IPS-15b (cell line): ENCODE results near the gene AQP1.

Source experiments
- H3K27me3 ChIP-seq: one replicate; pipeline ENCODE4 v1.6.1; 2013; ENCODE audit warnings: low read length; ENCODE audit not compliant: control insufficient read depth, insufficient read depth
- H3K36me3 ChIP-seq: one replicate; pipeline ENCODE4 v1.6.1; 2013; ENCODE audit warnings: low read length; ENCODE audit not compliant: control insufficient read depth, insufficient read depth
- H3K4me1 ChIP-seq: one replicate; pipeline ENCODE4 v1.6.1; 2013; ENCODE audit warnings: mild to moderate bottlenecking, low read length; ENCODE audit not compliant: control insufficient read depth, insufficient read depth
- H3K4me3 ChIP-seq: one replicate; pipeline ENCODE4 v1.5.1; 2013; ENCODE audit warnings: low read depth, low read length
- H3K9ac ChIP-seq: one replicate; pipeline ENCODE4 v1.6.1; 2013; ENCODE audit warnings: low read depth, mild to moderate bottlenecking, low read length
- H3K9me3 ChIP-seq: one replicate; pipeline ENCODE4 v1.6.1; 2013; ENCODE audit warnings: mild to moderate bottlenecking, low read length; ENCODE audit not compliant: control insufficient read depth, insufficient read depth

AQP1 gene

DNA sequence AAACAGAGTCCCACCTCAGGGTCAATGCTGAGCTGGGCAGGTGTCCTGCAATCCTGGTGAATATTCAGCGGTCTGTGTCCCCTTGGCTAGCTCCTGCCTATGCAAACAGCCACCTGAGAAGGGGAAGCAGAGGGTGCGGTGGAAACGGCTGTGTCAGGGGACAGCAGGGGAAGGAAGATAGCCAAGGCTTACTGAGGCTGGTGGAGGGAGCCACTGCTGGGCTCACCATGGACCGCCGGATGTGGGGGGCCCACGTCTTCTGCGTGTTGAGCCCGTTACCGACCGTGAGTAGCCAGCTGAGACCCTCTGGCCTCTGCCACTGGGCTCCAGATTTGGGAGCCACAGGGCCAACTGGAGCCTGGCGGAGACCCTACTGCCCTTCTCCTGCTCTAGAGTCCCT lies 52.2 kb downstream of the AQP1 start, which contains the start of gene GHRHR:
GHRHR (plus strand) TSS at position 112 of the 400 bp plus-strand sequence; CDS start at position 228, 116 bp downstream.
- H3K4me1 ChIP-seq, result no peaks in the 10 kb centered on the region
- H3K36me3 ChIP-seq, result no peaks in the 10 kb centered on the region
- no peak within 1 kb of the TSS for H3K4me3 ChIP-seq

DNA sequence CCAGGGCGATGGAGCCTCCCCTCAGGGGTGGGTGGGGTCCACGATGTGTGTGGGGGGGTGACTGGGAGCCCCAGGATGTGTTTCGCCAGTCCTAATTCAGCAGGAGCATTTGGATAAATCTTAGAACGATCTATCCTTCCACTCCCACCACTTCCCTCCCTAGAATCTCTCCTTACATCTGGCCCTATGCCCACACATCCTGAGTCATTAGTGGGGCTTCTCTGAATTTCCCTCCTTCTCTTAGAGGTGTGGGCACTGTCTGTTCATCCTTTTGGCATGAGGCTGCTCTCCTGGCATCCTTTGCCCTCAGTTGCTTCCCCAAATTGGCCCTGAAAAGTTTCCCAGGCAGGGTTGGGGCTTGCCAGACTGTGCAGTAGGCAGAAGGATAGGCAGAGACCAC lies 53.7 kb downstream of the AQP1 start:
- Histone ChIP-seq H3K36me3 (no peaks in the 10 kb centered on the region), H3K9me3 (no peaks in the 10 kb centered on the region), H3K4me1 (no peaks in the 10 kb centered on the region), H3K9ac (no peak overlapping the region), H3K27me3 (no peaks in the 10 kb centered on the region), H3K4me3 (no peak overlapping the region)

More for the DNA sequence above, 52.2 kb downstream of the AQP1 start, which contains the start of gene GHRHR:
- no peaks in the 10 kb centered on the region for H3K27me3 ChIP-seq
- H3K9me3 ChIP-seq, result no peaks in the 10 kb centered on the region
- no peak within 1 kb of the TSS for H3K9ac ChIP-seq

DNA sequence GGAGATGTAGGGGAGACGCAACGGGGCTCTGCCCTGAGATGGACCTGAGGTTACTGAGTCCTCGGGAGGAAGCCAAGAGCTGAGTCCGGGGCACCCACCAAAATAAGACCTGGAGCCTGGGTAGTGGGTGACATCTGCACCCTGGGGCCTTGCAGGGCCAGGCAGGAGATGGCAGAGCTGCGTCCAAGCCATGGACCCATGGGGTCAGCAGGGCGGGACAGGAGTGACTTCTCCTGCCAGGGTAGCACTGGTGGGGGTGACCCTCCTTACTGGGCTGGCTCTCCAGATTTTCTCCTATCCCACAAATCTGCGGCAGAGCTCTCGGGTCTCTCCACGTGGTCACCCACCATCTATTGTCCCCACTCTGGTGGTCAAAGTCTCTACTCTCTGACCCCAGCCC lies 54.2 kb downstream of the AQP1 start:
- Histone ChIP-seq H3K36me3 (no peaks in the 10 kb centered on the region), H3K4me3 (no peak overlapping the region), H3K9ac (no peak overlapping the region), H3K27me3 (no peaks in the 10 kb centered on the region), H3K9me3 (no peaks in the 10 kb centered on the region), H3K4me1 (no peaks in the 10 kb centered on the region)

DNA sequence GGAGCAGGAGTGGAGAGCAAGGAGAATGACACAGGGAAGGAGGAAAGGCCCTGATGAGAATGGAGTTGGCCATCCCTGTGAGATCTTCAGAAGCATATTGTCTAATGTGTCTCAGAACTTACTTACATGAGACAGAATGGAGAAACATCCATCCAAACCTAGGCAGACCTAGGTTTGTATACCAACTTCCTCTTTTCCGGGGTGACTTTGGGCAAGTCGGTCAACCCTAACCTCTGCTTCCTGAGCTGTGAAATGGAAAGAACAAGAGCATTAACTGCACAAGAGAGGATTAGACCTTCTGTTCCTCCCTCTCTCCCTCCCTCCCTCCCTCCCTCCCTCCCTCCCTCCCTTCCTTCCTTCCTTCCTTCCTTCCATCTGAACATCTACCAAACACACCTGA lies 56.6 kb downstream of the AQP1 start:
- Histone ChIP-seq H3K9me3 (no peaks in the 10 kb centered on the region), H3K27me3 (no peaks in the 10 kb centered on the region), H3K4me1 (no peaks in the 10 kb centered on the region), H3K4me3 (no peak overlapping the region), H3K36me3 (no peaks in the 10 kb centered on the region), H3K9ac (no peak overlapping the region)

DNA sequence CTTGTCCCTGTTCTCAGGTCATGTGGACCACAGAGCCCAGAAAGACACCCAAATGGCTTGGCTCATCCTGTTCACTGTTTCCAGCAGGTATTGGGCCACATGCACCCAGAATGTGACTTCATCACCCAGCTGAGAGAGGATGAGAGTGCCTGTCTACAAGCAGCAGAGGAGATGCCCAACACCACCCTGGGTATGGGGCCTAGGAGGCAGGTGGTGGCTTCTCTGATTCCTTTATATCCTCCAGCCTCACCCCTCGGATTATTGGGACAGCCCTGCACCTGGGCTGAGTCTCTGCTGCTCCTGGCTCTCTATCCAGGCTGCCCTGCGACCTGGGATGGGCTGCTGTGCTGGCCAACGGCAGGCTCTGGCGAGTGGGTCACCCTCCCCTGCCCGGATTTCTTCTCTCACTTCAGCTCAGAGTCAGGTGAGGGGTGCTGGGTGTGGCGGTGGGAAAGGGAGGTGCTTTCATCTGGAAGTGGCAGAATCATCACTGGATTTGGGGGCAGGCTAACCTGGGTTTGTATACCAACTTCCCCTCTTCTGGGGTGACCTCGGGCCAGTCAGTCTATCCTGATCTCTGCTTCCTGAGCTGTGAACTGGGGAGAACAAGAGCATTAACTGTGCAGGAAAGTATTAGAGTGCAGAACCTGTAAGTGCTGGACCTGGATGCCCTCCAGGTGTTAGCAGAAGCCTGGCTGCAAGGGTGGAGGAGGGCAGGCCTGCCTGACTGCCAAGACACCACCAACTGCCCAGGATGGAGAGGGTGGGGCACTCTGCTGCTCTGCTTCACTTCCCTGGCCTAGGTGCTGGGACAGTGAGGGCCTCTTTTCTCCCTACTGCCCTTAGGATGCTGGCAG lies 57.3 kb downstream of the AQP1 start:
- Histone ChIP-seq H3K36me3 (no peaks in the 10 kb centered on the region), H3K4me3 (no peak overlapping the region), H3K9me3 (no peaks in the 10 kb centered on the region), H3K27me3 (no peaks in the 10 kb centered on the region), H3K9ac (no peak overlapping the region), H3K4me1 (no peaks in the 10 kb centered on the region)

DNA sequence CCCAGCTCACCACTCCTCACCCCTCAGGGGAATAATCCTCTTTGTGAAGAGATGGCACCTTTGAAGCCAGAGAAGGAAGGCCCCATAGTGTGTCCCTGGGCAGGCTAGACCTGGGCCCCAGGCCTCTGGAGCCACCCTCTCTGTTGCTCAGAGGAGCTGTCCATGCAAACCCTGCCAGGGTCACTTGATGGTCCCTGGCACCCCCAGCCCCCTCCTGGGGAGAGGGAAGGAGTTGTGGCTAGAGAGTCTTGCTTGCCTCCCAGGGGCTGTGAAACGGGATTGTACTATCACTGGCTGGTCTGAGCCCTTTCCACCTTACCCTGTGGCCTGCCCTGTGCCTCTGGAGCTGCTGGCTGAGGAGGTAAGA lies 57.9 kb downstream of the AQP1 start:
- H3K4me3 ChIP-seq, result no peak overlapping the region
- no peaks in the 10 kb centered on the region for H3K9me3 ChIP-seq
- no peaks in the 10 kb centered on the region for H3K36me3 ChIP-seq
- no peaks in the 10 kb centered on the region for H3K4me1 ChIP-seq
- no peak overlapping the region for H3K9ac ChIP-seq
- H3K27me3 ChIP-seq, result no peaks in the 10 kb centered on the region

DNA sequence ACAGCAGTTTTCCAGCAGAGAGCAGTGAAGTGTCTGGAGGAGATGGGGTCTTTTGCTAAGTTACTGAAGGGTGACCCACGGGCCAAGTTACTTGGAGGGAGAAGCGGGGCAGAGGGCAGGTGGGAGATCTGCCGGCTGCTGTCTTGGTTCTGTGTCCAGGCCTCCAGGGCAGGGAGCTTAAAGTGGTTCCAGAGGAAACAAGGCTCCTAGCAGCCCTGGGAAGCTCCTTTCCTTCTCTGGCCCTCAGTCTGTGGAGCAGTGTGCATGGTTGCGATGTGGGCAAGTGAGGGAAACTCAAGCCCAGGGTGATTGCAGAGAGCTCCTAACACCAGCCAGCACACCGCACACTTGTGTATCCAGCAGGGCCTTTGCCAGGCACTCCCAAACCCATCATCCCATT lies 58.4 kb downstream of the AQP1 start:
- Histone ChIP-seq H3K27me3 (no peaks in the 10 kb centered on the region), H3K4me3 (no peak overlapping the region), H3K9ac (no peak overlapping the region), H3K9me3 (no peaks in the 10 kb centered on the region), H3K4me1 (peaks cover 2% of the 10 kb centered on the region), H3K36me3 (no peaks in the 10 kb centered on the region)

DNA sequence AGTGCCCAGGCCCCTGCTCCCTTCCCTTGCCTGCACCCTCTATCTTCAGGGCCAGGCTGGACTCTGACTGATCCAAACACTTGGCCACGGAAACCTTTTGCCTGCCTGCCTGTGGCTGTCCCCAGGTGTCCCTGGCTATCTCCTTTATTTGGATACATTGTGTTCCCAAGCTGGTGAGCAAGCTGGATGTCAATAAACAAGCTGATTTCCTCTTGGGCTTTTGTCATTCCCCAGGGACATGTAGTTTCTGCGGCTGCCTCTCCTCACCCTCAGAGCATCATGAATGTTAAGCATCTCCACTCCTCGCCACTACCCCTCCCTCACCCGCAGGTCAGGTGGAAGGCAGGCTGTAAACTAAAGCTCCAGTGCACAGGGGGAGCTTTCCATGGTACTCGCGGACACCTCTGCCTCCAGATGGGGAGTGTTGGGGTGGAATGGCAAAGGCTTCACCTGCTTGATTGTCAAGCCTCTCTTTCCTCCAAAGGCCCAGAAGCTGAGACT lies 59.0 kb downstream of the AQP1 start:
- H3K4me3 ChIP-seq, result no peak overlapping the region
- H3K9me3 ChIP-seq, result no peaks in the 10 kb centered on the region
- H3K9ac ChIP-seq, result no peak overlapping the region
- peaks cover 3% of the 10 kb centered on the region for H3K4me1 ChIP-seq
- no peaks in the 10 kb centered on the region for H3K36me3 ChIP-seq
- H3K27me3 ChIP-seq, result no peaks in the 10 kb centered on the region

DNA sequence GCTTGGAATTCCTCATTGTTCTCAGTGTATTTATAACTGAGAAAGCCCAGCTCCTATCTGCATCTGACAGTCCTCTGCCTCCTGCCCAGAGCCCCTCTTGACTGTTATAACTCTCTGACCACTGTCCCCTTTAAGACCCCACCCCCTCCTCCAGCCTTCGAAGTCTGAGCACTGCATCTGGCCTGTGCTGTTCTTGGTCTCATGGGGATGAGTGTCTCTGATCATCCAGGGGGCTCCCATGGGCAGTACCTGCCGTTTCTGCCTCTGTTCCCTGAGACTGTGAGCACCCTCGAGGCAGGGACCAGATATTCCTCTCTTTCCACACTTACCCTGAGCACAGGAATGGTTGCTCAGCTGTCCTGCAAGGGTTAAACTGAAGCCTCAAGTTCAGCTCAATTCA lies 59.8 kb downstream of the AQP1 start:
- H3K36me3 ChIP-seq, result no peaks in the 10 kb centered on the region
- no peaks in the 10 kb centered on the region for H3K9me3 ChIP-seq
- no peak overlapping the region for H3K4me3 ChIP-seq
- no peak overlapping the region for H3K9ac ChIP-seq
- peaks cover 3% of the 10 kb centered on the region for H3K4me1 ChIP-seq
- H3K27me3 ChIP-seq, result no peaks in the 10 kb centered on the region

DNA sequence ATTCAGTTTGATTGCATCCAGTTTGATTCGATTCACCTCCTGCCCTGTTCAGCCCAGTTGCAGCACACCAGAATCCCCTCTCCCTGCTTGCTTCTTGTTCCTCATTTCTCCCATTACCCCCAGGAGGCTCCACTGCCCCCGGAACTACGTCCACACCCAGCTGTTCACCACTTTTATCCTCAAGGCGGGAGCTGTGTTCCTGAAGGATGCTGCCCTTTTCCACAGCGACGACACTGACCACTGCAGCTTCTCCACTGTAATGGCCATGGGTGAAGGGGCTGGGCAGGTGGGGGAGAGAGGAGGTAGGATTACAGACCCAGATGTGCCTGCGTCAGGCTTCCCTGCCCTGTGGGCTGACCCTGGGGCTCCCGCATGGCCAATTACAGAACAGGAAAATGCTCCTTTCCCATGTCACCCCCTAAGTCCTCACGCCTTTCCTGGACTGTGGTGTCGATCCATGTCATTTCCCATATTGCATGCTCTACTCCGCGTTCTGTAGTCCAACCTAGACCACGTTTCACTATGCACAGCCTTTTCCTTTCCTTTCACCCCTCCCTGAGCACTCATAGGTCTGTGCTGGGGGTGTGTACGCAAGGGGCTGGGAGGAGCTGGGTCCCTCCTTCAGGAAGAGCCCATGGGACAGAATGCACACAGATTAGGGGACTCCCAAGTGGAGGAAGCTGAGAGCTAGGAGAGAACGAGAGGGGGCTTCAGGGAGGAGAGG lies 60.3 kb downstream of the AQP1 start:
- Histone ChIP-seq H3K9ac (no peak overlapping the region), H3K36me3 (no peaks in the 10 kb centered on the region), H3K4me3 (no peak overlapping the region), H3K27me3 (no peaks in the 10 kb centered on the region), H3K4me1 (peaks cover 3% of the 10 kb centered on the region), H3K9me3 (no peaks in the 10 kb centered on the region)

DNA sequence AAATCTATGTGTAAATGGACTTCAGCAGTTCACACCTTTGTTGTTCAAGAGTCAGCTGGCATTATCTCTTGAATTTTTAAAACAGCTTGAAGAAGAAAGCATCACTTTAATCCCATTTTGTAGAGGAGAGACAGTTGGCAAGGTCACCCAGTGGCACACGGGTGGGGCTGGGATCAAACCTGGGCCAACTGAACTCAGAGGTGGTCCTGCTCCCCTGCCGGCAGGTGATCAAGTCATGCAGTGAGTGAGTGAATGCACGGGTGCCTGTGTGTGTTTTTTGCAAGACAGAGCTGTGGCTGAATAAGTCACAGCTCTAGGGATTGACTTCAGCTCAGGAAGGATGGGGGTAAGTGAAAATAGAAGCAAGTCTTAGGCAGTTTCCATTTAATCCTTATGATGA lies 61.6 kb downstream of the AQP1 start:
- H3K9me3 ChIP-seq, result no peaks in the 10 kb centered on the region
- H3K4me1 ChIP-seq, result peaks cover 3% of the 10 kb centered on the region
- H3K27me3 ChIP-seq, result no peaks in the 10 kb centered on the region
- no peaks in the 10 kb centered on the region for H3K36me3 ChIP-seq
- H3K9ac ChIP-seq, result no peak overlapping the region
- H3K4me3 ChIP-seq, result no peak overlapping the region
